ENCODE data around the gene PPP4R3A. TPM values are rescaled to one million over a fixed set of nuclear protein-coding genes. Genes with fewer than 3 reads are reported as not detected.
"Not testable (repeated sequence)": the region's sequence is repeated elsewhere in the genome, so short reads cannot be mapped to it uniquely, and the experiment has no call there.

Gene PPP4R3A
- 78.6 TPM for polyA plus RNA-seq (2013, experiment 1 of 2)
- polyA plus RNA-seq (2013, experiment 2 of 2) = 79.1 TPM

- Histone ChIP-seq H3K36me3 (ENCODE audit: control insufficient read depth, insufficient read depth, low read length) (peaks cover 19% of the 10 kb centered on the region), H3K27ac (ENCODE audit: low read depth, low read length, severe bottlenecking) (peak within 1 kb of the TSS; percentile 96), H3K9me3 (ENCODE audit: control insufficient read depth, low read length) (no peaks in the 10 kb centered on the region), H3K4me3 (ENCODE audit: extremely low read depth, insufficient read depth, low read length, poor library complexity, severe bottlenecking) (peak within 1 kb of the TSS; percentile 95), H3K4me1 (ENCODE audit: control insufficient read depth, insufficient read depth, low read length, poor library complexity, severe bottlenecking) (no peaks in the 10 kb centered on the region)
- WGBS, 2 experiments (ENCODE audit: insufficient coverage in 2 of 2) = 0 to 1% methylated on average over 78 to 92 of the region's 95 CpGs
Observed at GRCh38 chr14:91510171-91511042, at the start of gene PPP4R3A. Gene PPP4R3A, minus strand, starts transcription at chr14:91510310. Its CDS starts 663 bp downstream, at chr14:91509647.

DNA sequence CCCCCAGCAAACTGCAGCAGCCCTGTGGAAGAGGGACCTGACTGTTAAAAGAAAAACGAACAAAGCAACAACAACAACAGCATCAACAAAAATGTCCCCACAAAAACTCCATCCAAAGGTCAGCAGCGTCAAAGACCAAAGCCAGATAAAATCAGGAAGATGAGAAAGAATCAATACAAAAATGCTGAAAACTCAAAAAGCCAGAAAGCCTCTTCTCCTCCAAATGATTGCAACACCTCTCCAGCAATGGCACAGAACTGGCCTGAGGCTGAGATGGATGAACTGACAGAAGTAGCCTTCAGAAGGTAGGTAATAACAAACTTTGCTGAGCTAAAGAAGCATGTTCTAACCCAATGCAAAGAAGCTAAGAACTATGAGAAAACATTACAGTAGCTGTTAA is 45.4 kb upstream of the PPP4R3A start:
- 73% methylated on average over 2 of the region's 2 CpGs; no CpG with 5 or more reads in 1 of the 2 experiments for WGBS, 2 experiments (ENCODE audit: insufficient coverage in 2 of 2)
- no peak overlapping the region for H3K27ac ChIP-seq (ENCODE audit: low read depth, low read length, severe bottlenecking)
- H3K4me1 ChIP-seq (ENCODE audit: control insufficient read depth, insufficient read depth, low read length, poor library complexity, severe bottlenecking) = no peaks in the 10 kb centered on the region
- H3K9me3 ChIP-seq (ENCODE audit: control insufficient read depth, low read length) = peaks cover 5% of the 10 kb centered on the region
- H3K36me3 ChIP-seq (ENCODE audit: control insufficient read depth, insufficient read depth, low read length) = no peaks in the 10 kb centered on the region
- no peak overlapping the region for H3K4me3 ChIP-seq (ENCODE audit: extremely low read depth, insufficient read depth, low read length, poor library complexity, severe bottlenecking)

GRCh38 chr14:91554535-91555332 is 44.6 kb upstream of the PPP4R3A start:
- no peak overlapping the region for H3K27ac ChIP-seq (ENCODE audit: low read depth, low read length, severe bottlenecking)
- no peak overlapping the region for H3K4me3 ChIP-seq (ENCODE audit: extremely low read depth, insufficient read depth, low read length, poor library complexity, severe bottlenecking)
- peaks cover 5% of the 10 kb centered on the region for H3K9me3 ChIP-seq (ENCODE audit: control insufficient read depth, low read length)
- H3K4me1 ChIP-seq (ENCODE audit: control insufficient read depth, insufficient read depth, low read length, poor library complexity, severe bottlenecking) = no peaks in the 10 kb centered on the region
- H3K36me3 ChIP-seq (ENCODE audit: control insufficient read depth, insufficient read depth, low read length) = no peaks in the 10 kb centered on the region
- 88 to 91% methylated on average over 10 to 11 of the region's 11 CpGs for WGBS, 2 experiments (ENCODE audit: insufficient coverage in 2 of 2)

GRCh38 chr14:91548108-91548507 is 38.0 kb upstream of the PPP4R3A start:
- no peaks in the 10 kb centered on the region for H3K4me1 ChIP-seq (ENCODE audit: control insufficient read depth, insufficient read depth, low read length, poor library complexity, severe bottlenecking)
- no peaks in the 10 kb centered on the region for H3K36me3 ChIP-seq (ENCODE audit: control insufficient read depth, insufficient read depth, low read length)
- H3K4me3 ChIP-seq (ENCODE audit: extremely low read depth, insufficient read depth, low read length, poor library complexity, severe bottlenecking) = no peak overlapping the region
- H3K27ac ChIP-seq (ENCODE audit: low read depth, low read length, severe bottlenecking) = no peak overlapping the region
- H3K9me3 ChIP-seq (ENCODE audit: control insufficient read depth, low read length) = no peaks in the 10 kb centered on the region
- WGBS, 2 experiments (ENCODE audit: insufficient coverage in 2 of 2) = 85 to 89% methylated on average over 3 of the region's 3 CpGs

DNA sequence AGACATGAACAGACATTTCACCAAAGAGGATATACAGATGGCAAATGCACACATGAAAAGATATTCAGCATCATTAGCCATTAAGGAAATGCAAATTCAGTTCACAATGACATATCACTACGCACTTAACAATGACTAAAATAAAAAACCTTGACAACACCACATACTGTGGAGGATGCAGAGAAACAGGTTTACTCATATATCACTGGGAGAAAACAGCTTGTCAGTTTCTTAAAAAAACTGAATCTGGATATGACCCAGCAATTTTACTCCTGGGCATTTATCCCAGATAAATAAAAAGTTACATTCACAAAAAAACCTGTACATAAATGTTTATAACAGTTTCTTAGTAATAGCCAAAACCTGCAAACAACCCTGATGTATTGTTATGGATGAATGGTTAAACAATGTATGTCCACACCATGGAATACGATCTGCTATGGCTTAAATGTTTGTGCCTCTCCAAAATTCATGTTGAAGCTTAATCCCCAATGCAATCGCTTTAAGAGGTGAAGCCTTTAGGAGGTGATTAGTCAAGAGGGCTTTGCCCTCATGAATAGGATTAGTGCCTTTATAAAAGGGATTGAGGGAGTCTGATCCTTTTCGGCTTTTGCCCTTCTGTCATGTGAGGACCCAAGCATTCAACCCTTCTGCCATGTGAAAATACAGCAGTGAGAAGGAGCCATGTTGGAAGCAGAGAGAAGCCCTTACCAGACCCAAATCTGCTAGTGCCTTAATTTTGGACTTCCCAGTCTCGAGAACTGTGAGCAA is 36.0 kb upstream of the PPP4R3A start:
- Histone ChIP-seq H3K4me3 (ENCODE audit: extremely low read depth, insufficient read depth, low read length, poor library complexity, severe bottlenecking) (no peak overlapping the region), H3K27ac (ENCODE audit: low read depth, low read length, severe bottlenecking) (no peak overlapping the region), H3K4me1 (ENCODE audit: control insufficient read depth, insufficient read depth, low read length, poor library complexity, severe bottlenecking) (no peaks in the 10 kb centered on the region), H3K9me3 (ENCODE audit: control insufficient read depth, low read length) (peaks cover 2% of the 10 kb centered on the region), H3K36me3 (ENCODE audit: control insufficient read depth, insufficient read depth, low read length) (no peaks in the 10 kb centered on the region)
- WGBS, 2 experiments (ENCODE audit: insufficient coverage in 2 of 2) = 67 to 100% methylated on average over 1 of the region's 5 CpGs

GRCh38 chr14:91545204-91545603 is 35.1 kb upstream of the PPP4R3A start:
- Histone ChIP-seq H3K36me3 (ENCODE audit: control insufficient read depth, insufficient read depth, low read length) (no peaks in the 10 kb centered on the region), H3K27ac (ENCODE audit: low read depth, low read length, severe bottlenecking) (no peak overlapping the region), H3K4me3 (ENCODE audit: extremely low read depth, insufficient read depth, low read length, poor library complexity, severe bottlenecking) (no peak overlapping the region), H3K9me3 (ENCODE audit: control insufficient read depth, low read length) (peaks cover 4% of the 10 kb centered on the region), H3K4me1 (ENCODE audit: control insufficient read depth, insufficient read depth, low read length, poor library complexity, severe bottlenecking) (no peaks in the 10 kb centered on the region)

GRCh38 chr14:91536327-91536726 is 26.2 kb upstream of the PPP4R3A start:
- H3K4me1 ChIP-seq (ENCODE audit: control insufficient read depth, insufficient read depth, low read length, poor library complexity, severe bottlenecking) = no peaks in the 10 kb centered on the region
- 87 to 91% methylated on average over 3 of the region's 3 CpGs for WGBS, 2 experiments (ENCODE audit: insufficient coverage in 2 of 2)
- H3K4me3 ChIP-seq (ENCODE audit: extremely low read depth, insufficient read depth, low read length, poor library complexity, severe bottlenecking) = no peak overlapping the region
- H3K9me3 ChIP-seq (ENCODE audit: control insufficient read depth, low read length) = peaks cover 8% of the 10 kb centered on the region
- no peak overlapping the region for H3K27ac ChIP-seq (ENCODE audit: low read depth, low read length, severe bottlenecking)
- H3K36me3 ChIP-seq (ENCODE audit: control insufficient read depth, insufficient read depth, low read length) = no peaks in the 10 kb centered on the region

DNA sequence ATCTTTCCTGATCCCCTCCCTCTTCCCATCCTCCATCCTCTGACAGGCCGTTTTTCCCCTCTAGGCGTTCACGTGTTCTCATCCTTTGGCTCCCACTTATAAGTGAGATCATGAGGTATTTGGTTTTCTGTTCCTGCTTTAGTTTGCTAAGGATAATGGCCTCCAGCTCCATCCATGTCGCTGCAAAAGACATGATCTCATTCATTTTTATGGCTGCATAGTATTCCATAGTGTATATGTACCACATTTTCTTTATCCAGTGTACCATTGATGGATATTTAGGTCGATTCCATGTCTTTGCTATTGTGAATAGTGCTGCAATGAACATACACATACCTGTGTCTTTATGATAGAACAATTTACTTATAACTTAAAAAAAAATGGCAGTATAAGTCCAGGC is 23.9 kb upstream of the PPP4R3A start:
- not testable (repeated sequence) for H3K9me3 ChIP-seq (ENCODE audit: control insufficient read depth, low read length); H3K36me3 ChIP-seq (ENCODE audit: control insufficient read depth, insufficient read depth, low read length); H3K4me3 ChIP-seq (ENCODE audit: extremely low read depth, insufficient read depth, low read length, poor library complexity, severe bottlenecking); H3K4me1 ChIP-seq (ENCODE audit: control insufficient read depth, insufficient read depth, low read length, poor library complexity, severe bottlenecking); H3K27ac ChIP-seq (ENCODE audit: low read depth, low read length, severe bottlenecking)
- WGBS, 2 experiments (ENCODE audit: insufficient coverage in 2 of 2) = 86 to 100% methylated on average over 1 to 3 of the region's 5 CpGs

- 67% methylated on average over 1 of the region's 3 CpGs; no CpG with 5 or more reads in 1 of the 2 experiments for WGBS, 2 experiments (ENCODE audit: insufficient coverage in 2 of 2)
- Histone ChIP-seq H3K4me1 (ENCODE audit: control insufficient read depth, insufficient read depth, low read length, poor library complexity, severe bottlenecking) (no peaks in the 10 kb centered on the region), H3K4me3 (ENCODE audit: extremely low read depth, insufficient read depth, low read length, poor library complexity, severe bottlenecking) (no peak overlapping the region), H3K9me3 (ENCODE audit: control insufficient read depth, low read length) (no peaks in the 10 kb centered on the region), H3K27ac (ENCODE audit: low read depth, low read length, severe bottlenecking) (no peak overlapping the region), H3K36me3 (ENCODE audit: control insufficient read depth, insufficient read depth, low read length) (no peaks in the 10 kb centered on the region)
Observed at GRCh38 chr14:91533623-91534022, 23.5 kb upstream of the PPP4R3A start.

- Histone ChIP-seq H3K4me1 (ENCODE audit: control insufficient read depth, insufficient read depth, low read length, poor library complexity, severe bottlenecking) (no peaks in the 10 kb centered on the region), H3K9me3 (ENCODE audit: control insufficient read depth, low read length) (no peaks in the 10 kb centered on the region), H3K27ac (ENCODE audit: low read depth, low read length, severe bottlenecking) (no peak overlapping the region), H3K36me3 (ENCODE audit: control insufficient read depth, insufficient read depth, low read length) (no peaks in the 10 kb centered on the region), H3K4me3 (ENCODE audit: extremely low read depth, insufficient read depth, low read length, poor library complexity, severe bottlenecking) (no peak overlapping the region)
- WGBS, 2 experiments (ENCODE audit: insufficient coverage in 2 of 2) = 81 to 85% methylated on average over 2 of the region's 3 CpGs
Observed at GRCh38 chr14:91523972-91524371, 13.9 kb upstream of the PPP4R3A start.
